Gastroesophageal sphincter (tissue), 4 donors: ENCODE data around the gene NEDD4L. TPM values are rescaled to one million over a fixed set of nuclear protein-coding genes. Genes with fewer than 3 reads are reported as not detected.

Experiments
- ATAC-seq: fragments of 150-250 bp; one replicate; pipeline ENCODE4 v1.9.1; 2016; ENCODE audit warnings: mild to moderate bottlenecking, moderate library complexity
- H3K27ac ChIP-seq, 4 donors: fragments of 200-600 bp; sonication (generic) in 3 of 4; 1 replicate in 3 of 4; 2 replicates in 1 of 4; pipeline ENCODE4 v1.5.1; 2016 to 2019
- H3K27me3 ChIP-seq: fragments of 200-600 bp; sonication (generic); one replicate; pipeline ENCODE4 v1.5.1; 2019
- H3K36me3 ChIP-seq, 2 donors: fragments of 200-600 bp; sonication (generic); one replicate each; pipeline ENCODE4 v1.5.1; 2019; ENCODE audit warnings: control low read depth in 1 of 2
- H3K4me1 ChIP-seq, 3 donors: fragments of 200-600 bp; sonication (generic); 1 replicate in 2 of 3; 2 replicates in 1 of 3; pipeline ENCODE4 v1.5.1; 2016 to 2019; ENCODE audit warnings: control low read depth in 2 of 3
- H3K4me3 ChIP-seq, 2 donors: fragments of 200-600 bp; sonication (generic); one replicate each; pipeline ENCODE4 v1.5.1; 2019; ENCODE audit warnings: mild to moderate bottlenecking in 1 of 2, moderate library complexity in 1 of 2
- H3K9me3 ChIP-seq, 3 donors: fragments of 200-600 bp; sonication (generic); one replicate each; pipeline ENCODE4 v1.5.1; 2017 to 2019; ENCODE audit warnings: control low read depth in 2 of 3
- EP300 ChIP-seq: sonication (generic); formaldehyde crosslinking; IDR thresholded peaks from one replicate; pipeline ENCODE4 v1.6.1; 2017; ENCODE audit warnings: antibody characterized with exemption, mild to moderate bottlenecking
- POLR2A ChIP-seq, 2 donors: fragments of 450-650 bp; IDR thresholded peaks; one replicate each; pipeline ENCODE4 v1.6.1; 2017; ENCODE audit warnings: antibody characterized with exemption in 2 of 2, mild to moderate bottlenecking in 2 of 2, moderate library complexity in 1 of 2
- POLR2AphosphoS5 ChIP-seq: sonication (generic); formaldehyde crosslinking; IDR thresholded peaks from one replicate; pipeline ENCODE4 v1.6.1; 2017; ENCODE audit warnings: antibody characterized with exemption
- WGBS, 2 donors: methylation state at CpG; one replicate each; pipeline ENCODE4 v1.1.5; 2018; ENCODE audit warnings: low coverage in 1 of 2; 5-methylcytosine and 5-hydroxymethylcytosine counted together
- small RNA-seq, 4 donors: library from RNA; depleted of rRNA; stranded (forward); fragments of <200 nt; gene quantifications; one replicate each; pipeline ENCODE3, GENCODE V24; 2016
- total RNA-seq, 4 donors: library from RNA; depleted of rRNA; stranded (reverse); fragments of >200 nt; gene quantifications; one replicate each; pipeline ENCODE4 v1.1.0, GENCODE V29; 2016
- TF ChIP-seq, protein P1 (sequence below), 4 experiments: fragments of 200-600 bp in 2 of 4; fragments of 450-650 bp in 2 of 4; sonication (generic) in 1 of 4; IDR thresholded peaks; one replicate each; pipeline ENCODE4 v1.5.1; 2017 to 2019; ENCODE audit warnings: antibody characterized with exemption in 4 of 4, mild to moderate bottlenecking in 2 of 4, moderate library complexity in 2 of 4

Gene NEDD4L
- total RNA-seq, 4 donors from 2014 or later, result 37.0 to 50.9 (median 43.0) TPM

DNA sequence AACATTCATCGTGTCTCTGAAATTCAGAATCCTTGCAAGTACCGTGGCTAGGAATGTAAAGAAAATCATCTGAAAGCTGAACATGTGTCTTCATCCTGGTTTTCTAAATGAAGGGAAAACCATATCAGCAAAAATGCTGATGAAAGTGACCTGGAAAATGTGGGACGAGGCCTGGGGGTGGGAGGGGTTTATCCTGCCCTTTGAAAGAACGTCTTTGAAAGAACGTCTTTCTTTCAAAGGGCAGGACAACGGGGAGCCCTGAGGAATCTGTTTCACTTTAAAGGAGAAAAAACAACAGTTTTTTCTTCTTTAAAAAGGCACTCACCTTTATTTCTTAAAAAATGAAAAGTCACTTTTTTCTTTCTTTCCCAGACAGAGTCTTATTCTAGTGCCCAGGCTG is 399.6 kb downstream of the NEDD4L start:
- ATAC-seq, result no peak
- TF ChIP-seq POLR2AphosphoS5 (no peak), EP300 (no peak), POLR2A (IDR thresholded peaks at IDR 0.05) (no peak)
- TF ChIP-seq, protein P1, sequence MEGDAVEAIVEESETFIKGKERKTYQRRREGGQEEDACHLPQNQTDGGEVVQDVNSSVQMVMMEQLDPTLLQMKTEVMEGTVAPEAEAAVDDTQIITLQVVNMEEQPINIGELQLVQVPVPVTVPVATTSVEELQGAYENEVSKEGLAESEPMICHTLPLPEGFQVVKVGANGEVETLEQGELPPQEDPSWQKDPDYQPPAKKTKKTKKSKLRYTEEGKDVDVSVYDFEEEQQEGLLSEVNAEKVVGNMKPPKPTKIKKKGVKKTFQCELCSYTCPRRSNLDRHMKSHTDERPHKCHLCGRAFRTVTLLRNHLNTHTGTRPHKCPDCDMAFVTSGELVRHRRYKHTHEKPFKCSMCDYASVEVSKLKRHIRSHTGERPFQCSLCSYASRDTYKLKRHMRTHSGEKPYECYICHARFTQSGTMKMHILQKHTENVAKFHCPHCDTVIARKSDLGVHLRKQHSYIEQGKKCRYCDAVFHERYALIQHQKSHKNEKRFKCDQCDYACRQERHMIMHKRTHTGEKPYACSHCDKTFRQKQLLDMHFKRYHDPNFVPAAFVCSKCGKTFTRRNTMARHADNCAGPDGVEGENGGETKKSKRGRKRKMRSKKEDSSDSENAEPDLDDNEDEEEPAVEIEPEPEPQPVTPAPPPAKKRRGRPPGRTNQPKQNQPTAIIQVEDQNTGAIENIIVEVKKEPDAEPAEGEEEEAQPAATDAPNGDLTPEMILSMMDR (IDR thresholded peaks at IDR 0.05), result no peak
- Histone ChIP-seq H3K27ac (no peak overlapping the region), H3K36me3 (no peaks in the 10 kb centered on the region), H3K27me3 (no peaks in the 10 kb centered on the region), H3K9me3 (no peaks in the 10 kb centered on the region), H3K4me3 (no peak overlapping the region), H3K4me1 (peaks cover 0 to 12% (median 0%) of the 10 kb centered on the region in 3 donors)
- 73 to 81% methylated on average over 6 of the region's 6 CpGs for WGBS, 2 donors

DNA sequence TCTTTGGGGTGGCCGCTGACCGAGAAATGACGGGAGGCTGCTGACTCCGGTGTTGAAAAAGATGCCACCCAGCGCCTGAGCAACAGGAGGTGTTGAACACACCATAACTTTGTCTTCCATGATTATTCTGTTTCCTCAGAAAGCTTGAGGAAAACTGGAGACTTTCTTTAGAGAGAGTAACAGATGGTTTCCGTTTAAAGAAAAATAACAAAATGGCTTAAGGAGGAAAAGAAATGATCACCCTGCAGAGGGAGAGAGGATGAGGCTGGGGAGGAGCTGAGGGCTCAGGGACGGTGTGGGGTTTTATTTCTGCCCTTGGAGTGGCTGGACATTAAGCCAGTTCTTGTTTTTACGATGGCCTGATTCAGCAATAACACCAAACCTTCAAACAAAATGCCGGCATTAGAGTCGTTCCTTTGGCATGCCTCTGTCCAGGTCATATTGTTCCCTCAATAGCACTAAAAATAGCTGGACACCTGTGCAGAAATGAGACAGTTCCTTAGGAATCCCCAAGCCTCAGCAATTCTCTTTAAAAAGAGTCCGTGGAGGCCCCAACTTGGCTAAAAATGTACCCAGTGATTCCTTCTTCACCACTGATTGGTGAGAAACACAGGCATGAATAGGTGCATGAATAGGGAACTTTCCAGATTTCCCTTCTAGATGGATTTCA is 402.5 kb downstream of the NEDD4L start:
- no peaks in the 10 kb centered on the region for H3K9me3 ChIP-seq
- no peak for ATAC-seq
- H3K4me1 ChIP-seq, result peaks cover 0 to 5% (median 0%) of the 10 kb centered on the region in 3 donors
- TF ChIP-seq, protein P1 (IDR thresholded peaks at IDR 0.05), result no peak
- TF ChIP-seq POLR2AphosphoS5 (no peak), EP300 (no peak), POLR2A (IDR thresholded peaks at IDR 0.05) (no peak)
- 74 to 77% methylated on average over 6 to 8 of the region's 11 CpGs for WGBS, 2 donors
- H3K27me3 ChIP-seq, result no peaks in the 10 kb centered on the region
- no peak overlapping the region for H3K4me3 ChIP-seq
- no peaks in the 10 kb centered on the region for H3K36me3 ChIP-seq
- no peak overlapping the region for H3K27ac ChIP-seq

DNA sequence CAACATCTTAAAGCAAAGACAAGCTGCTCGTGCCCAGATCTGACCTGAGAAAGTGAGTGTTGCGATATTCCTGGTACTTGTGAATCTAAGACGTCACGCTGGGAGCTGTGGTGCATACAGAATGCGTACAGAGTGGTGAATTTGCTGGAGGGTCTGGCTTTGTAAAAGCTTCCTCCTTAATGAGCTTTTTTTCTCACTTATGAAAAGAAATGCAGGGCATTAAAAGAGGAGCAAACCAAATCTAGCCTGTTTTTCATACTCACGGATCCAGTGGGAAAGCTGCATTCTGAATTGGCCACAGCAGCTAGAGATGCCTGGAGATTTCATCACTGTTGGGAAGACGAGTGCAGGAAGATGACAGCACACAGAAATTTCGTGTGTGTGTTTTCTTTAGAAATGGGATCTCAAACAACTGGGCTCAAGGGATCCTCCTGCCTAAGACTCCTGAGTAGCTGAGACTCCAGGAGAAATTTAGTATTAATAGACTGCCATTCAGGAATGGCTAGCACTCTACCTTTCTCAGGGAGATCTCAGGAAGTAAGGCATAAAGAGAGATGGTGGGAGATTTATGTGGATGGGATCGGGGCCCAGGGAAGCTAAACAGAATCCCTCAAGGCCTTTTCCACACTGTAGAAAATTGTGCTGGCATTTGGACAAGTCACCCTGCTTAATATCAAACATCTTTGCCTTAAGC is 403.5 kb downstream of the NEDD4L start:
- no peaks in the 10 kb centered on the region for H3K9me3 ChIP-seq
- WGBS, 2 donors, result 60 to 73% methylated on average over 8 to 9 of the region's 9 CpGs
- no peaks in the 10 kb centered on the region for H3K36me3 ChIP-seq
- no peaks in the 10 kb centered on the region for H3K27me3 ChIP-seq
- peak; percentile 36 for ATAC-seq
- H3K4me1 ChIP-seq, result peaks cover 0 to 5% (median 0%) of the 10 kb centered on the region in 3 donors
- no peak overlapping the region for H3K4me3 ChIP-seq
- H3K27ac ChIP-seq, result no peak overlapping the region
- TF ChIP-seq POLR2AphosphoS5 (no peak), POLR2A (IDR thresholded peaks at IDR 0.05) (no peak), EP300 (no peak)
- TF ChIP-seq, protein P1 (IDR thresholded peaks at IDR 0.05), result no peak

DNA sequence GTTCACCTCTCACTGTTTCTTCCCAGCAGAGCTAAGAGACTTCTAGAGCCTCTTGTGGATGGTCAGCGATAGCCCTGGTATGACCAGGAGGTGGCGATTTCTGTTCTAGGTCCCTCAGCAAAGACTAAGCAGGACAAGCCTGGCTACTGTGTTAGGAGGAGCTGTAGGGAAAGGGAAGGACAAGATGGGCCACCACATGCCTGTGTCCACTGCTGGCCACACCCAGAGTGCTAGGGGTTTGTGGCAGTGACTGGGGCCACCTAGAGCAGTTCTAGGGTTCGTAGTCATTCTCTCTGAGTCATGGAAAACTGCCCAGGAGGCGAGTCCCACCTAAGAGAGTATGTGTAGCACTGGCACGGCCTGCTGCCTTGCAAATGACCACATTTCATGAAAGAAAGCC is 405.4 kb downstream of the NEDD4L start:
- no peaks in the 10 kb centered on the region for H3K36me3 ChIP-seq
- ATAC-seq, result no peak
- peaks cover 0 to 5% (median 0%) of the 10 kb centered on the region in 3 donors for H3K4me1 ChIP-seq
- no peak overlapping the region for H3K27ac ChIP-seq
- H3K9me3 ChIP-seq, result no peaks in the 10 kb centered on the region
- TF ChIP-seq POLR2AphosphoS5 (no peak), POLR2A (IDR thresholded peaks at IDR 0.05) (no peak), EP300 (no peak)
- TF ChIP-seq, protein P1 (IDR thresholded peaks at IDR 0.05), result no peak
- no peaks in the 10 kb centered on the region for H3K27me3 ChIP-seq
- WGBS, 2 donors, result 60% methylated on average over 2 of the region's 5 CpGs; no CpG with 5 or more reads in 1 of the 2 donors
- H3K4me3 ChIP-seq, result no peak overlapping the region

Small RNAs within 50 kb of the gene (small RNA-seq; reads per million reads assigned to genes)
- gene HMGN1P30 (0 reads per million in 4 donors), gene MIR3591 (0 reads per million in 4 donors)

Other genes with a start within 250 kb of the NEDD4L start
- 10 to 100 TPM; 17.4 to 26.2 (median 23.4) TPM for gene ATP8B1, start 240.9 kb upstream of the NEDD4L start, total RNA-seq